GM20431 (cell line): ENCODE results near the gene CA5A.
"Not testable (repeated sequence)": the region's sequence is repeated elsewhere in the genome, so short reads cannot be mapped to it uniquely, and the experiment has no call there.

ENCODE experiments used
- in situ Hi-C: fragments of 300-500 bp; cut with MseI, MboI; formaldehyde crosslinking; loops from one replicate; pipeline ENCODE4 v1.15.0; 2020; ENCODE audit warnings: low sequenced_read_pairs; ENCODE audit not compliant: unreplicated experiment

Gene CA5A

DNA sequence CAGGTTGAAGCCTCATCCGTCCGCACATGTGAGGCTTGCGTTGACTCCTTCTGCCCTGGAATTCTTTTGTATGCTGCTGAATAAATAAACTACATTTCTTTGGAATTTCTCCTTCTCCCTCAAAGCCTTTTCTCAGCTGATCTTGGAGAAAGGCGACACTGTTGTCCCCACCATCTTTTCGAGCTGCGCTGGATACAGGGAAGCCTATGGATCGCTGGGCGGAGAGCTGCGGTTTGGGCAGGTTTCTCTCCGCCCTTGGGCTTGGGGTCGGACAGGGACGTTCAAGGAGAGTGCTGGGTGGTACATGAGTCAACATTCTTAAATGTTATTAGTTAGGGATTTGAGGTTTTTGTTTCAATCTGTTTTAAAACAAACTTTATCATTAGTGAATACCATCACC is 35.8 kb downstream of the CA5A start:
- in situ Hi-C loops: not testable (repeated sequence)

DNA sequence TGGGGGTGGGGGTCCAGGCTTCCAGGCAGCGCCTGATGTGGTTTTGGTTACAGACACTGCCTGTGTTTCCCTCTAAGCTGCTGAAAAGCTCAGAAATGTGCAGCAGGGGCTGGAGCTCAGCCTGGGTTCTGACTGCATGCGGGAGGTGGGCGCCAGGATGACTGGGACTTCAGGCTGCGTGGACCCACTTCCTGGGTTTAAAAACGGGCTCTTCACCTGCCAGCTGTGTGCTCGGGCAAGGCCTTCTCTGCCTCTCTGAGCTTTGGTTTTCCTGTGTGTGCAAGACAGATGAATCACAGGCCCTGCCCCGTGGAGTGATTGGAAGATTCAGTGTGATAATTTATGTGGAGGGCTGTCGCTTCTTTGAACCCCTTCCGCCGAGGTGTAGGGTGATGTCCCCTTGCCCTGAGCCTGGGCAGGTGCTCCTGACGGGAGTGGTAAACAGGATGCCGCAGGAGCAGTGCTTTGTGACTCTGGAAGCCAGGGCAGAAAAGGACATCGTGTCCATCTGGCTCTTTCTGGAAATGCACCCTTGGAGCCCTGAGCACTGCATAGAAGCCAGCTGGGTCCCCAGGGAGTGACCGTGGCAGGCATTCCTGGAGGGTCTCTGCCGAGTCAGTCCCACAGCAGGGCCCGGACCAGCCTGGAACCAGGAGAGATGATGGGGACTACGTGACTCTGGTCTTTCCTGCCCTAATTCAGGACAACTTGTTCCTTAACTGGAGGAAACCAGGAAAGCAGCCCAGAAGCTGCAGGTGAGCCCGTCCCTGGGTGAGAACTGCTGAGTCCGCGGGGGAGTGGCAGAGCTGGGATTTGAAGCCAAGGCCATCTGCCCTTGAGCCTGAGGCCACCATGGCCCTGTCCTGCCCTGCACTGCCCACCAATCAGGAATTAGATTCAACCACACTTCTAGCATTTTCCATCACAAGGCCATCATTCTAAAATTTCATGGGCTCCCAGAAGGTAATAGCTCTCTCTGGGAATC is 38.5 kb downstream of the CA5A start:
- in situ Hi-C loops: no loop called here

DNA sequence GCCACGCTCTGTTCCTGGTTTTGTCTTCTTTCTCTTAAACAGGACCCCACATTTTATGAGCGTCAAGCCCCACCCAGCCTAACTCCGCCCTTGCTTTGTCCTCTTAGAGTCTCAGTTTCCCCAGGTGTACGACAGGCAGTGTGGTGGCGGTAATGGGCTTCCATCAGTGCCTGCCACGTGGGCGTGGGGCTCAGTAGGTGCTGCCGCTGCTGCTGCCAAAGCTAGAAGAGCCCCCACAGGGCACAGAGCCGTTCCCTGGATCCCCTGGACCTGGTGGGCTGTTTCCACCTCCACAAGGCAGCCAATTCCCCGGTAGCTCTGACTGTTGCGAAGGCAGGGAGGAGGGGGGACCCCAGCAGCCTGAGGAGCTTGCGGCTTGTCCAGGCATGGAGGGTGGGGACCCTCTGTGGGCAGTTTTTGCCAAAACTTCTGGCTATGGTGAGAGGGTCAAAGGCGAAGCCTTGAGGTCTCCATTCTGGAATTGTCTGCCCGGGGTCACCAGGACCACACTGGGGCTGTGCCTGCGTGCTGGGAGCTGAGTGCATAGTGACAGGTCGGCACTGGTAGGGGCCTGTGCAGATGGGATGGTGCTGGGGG is 39.3 kb downstream of the CA5A start:
- in situ Hi-C loops: not testable (repeated sequence)

DNA sequence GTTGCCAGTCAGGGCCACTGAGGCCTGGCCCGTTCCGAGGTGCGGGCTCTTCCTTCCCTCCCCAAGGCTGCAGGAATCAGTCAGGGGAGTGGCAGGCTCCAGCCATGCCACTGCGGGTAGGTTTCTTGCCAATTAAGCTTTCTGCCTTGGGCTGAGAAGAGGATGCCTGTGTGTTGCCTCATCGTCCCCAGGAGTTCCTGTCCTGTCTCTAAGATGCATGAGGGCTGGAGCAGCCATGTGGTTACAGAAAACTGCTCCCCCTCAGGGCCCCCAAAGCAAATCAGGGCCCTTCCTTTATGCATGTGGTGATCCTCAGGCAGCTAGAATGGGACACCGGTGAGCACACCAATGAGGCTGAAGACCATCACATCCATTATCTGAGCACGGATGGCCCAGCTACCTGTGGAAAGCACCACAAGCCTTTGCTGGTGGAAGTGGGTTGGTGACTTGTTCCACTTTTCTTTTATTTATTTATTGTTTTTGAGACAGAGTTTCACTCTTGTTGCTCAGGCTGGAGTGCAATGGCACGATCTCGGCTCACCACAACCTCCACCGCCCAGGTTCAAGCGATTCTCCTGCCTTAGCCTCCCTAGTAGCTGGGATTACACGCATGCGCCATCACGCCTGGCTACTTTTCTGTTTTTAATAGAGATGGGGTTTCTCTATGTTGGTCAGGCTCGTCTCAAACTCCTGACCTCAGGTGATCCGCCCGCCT is 40.0 kb downstream of the CA5A start:
- in situ Hi-C loops: not testable (repeated sequence)

DNA sequence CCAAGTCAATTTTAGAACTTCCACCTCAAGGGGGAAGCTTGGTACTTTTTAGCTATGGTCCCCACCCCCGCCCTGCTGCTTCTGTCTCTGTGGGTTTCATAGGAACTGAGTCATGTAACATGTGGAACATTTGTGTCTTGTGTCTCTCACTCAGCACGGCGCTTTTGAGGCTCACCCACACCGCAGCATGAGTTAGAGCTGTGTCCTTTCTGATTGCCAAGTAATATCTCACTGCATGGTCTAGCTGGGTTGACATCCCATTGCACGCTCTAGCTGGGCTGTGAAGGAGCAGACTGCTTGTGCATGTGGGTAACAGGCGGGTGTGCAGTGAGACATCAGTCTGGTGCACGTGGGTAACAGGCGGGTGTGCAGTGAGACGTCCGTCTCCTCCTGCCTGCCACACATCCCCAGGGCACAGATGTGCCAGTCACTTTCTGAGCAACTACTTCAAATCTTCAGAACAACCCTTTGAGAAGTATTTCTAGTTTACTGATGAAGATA is 40.6 kb downstream of the CA5A start:
- in situ Hi-C loops: no loop called here

DNA sequence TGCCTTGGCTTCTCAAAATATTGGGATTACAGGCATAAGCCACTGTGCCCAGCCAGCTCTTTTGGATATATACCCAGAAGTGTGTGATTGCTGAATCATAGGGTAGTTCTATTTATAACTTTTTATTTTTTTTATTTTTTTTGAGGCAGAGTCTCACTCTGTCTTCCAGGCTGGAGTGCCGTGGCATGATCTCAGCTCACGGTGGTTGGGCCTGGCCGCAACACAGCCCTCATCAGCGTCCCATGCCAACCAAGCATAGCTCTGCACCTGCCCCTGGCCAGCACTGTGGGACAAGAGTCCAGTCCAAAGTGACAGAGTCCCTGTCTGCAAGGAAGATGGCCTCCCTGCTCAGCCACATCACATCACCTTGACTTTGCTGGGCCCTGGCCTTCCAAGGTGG is 42.3 kb downstream of the CA5A start:
- in situ Hi-C loops: not testable (repeated sequence)

DNA sequence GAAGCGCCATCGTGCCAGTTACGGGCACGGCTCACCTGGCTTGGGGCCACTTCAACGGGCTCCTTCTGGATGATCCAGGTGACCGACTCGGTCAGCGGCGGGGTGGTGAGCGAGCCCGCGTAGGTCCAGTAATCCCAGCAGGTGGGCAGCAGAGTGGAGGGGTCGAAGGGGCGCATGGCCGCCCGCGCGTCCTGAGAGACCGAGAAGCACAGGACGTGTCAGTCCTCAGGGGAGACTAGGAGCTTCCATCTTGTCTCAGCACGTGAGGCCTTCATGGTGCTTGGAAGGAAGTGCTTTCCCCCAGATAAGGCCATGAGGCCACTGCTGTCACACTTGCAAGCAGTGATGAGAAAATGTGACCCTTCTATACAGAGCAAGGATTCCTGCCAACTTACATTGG is 44.6 kb downstream of the CA5A start:
- in situ Hi-C loops: no loop called here

DNA sequence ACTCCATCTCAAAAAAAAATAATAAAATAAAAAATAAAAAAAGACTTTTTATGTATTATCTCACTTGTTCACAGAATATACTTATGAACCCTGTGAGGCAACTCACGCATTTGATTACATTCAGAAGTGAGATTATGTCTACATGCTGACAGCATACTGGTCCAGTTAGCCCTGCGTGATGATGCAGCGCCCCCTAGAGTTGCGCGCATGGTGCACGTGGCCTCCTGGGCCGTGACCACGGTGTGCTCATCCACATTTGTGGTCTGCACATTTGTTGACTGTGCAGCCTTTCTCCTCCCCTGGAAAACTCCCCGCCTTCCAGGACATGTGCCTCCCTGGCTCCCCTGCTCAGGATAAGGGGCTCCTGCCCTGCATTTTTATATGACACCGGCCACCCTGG is 46.6 kb downstream of the CA5A start:
- in situ Hi-C loops: not testable (repeated sequence)

DNA sequence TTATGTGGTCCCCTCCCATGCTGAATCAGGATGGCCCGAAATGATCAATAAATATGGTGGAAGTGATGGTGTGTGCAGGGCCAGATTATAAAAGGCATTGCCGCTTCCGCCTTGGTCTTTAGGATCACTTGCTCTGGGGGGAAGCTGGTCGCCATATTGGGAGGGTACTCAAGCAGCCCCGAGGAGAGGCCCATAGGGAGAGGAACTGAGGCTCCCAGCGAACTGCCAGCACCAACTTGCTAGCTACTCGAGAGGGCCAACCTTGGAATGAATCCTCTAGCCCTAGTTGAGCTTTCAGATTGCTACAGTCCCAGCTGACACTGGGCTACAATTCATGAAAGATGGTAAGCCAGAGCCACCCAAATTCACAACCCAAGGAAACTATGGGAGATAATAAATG is 48.0 kb downstream of the CA5A start:
- in situ Hi-C loops: not testable (repeated sequence)

DNA sequence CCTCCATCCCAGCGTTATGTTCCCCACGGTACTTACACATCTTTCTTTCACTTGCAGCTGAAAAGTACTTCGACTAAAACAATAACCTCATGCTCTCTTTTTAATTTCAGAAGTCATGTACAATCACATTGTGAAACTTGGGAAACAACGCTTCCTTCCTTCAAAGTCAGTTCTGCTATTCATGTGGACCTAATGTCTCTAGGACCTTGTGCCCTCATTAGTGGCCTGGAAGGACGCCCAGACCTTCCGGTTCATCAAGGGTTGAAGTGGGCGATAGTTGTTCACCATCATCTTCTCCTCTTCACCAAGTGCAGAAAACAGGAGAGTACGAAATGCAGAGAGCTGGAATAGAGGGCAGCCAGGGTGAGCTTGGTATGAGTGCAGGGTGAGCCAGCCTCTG is 48.4 kb downstream of the CA5A start:
- in situ Hi-C loops: not testable (repeated sequence)

DNA sequence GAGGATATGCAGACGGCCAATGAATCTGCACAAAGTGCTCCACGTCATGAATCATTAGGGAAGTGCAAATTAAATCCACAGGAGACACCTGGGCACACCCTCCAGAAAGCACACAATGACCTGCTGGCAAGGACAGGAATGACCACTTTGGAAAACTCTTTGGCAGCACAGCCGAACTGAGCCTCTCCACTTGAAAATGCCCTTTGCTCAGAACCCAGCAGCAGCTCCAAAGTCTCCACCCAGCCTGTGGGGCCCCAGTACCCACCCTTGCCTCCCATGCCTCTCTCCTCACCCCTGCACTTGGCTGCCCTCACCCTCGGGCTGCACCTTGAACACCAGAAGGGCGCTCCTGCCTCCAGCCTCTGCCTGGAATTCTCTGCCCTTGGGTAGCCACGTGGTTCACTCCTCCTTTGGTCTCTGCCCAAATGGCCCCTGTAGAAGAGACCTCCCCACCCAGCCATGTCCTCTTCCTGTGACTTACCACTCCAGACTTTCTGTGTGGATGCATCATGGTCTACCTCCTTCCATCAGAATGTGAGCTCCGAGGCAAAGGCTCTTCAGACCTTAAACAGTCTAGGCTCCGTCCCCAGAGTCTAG is 50.9 kb downstream of the CA5A start:
- in situ Hi-C loops: not testable (repeated sequence)

DNA sequence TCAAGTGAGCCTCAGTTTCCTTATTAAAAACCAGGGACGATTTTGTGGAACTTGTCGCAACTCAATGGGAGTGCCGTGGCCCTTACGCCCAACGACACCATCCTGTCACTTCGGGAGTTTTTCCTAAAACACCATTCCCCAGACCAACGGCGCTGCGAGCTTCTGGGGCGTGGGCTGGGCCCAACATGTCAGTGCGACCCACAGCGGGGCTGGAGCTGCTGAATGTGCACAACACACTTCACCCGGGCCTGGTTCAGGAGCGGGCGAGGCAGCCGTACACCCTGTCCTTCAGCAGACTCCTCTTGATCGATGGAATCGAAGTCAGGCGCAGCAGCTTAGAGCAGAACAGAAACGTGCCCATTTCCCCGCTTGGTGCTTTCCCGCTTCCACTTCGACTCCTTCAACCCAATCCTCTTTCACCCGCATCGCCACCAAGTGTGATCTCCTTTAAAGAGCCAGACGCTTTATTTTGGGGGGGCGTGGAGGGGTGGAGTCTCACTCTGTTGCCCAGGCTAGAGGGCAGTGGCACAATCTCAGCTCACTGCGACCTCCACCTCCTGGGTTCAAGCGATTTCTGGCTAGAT is 53.8 kb downstream of the CA5A start:
- in situ Hi-C loops: no loop called here

DNA sequence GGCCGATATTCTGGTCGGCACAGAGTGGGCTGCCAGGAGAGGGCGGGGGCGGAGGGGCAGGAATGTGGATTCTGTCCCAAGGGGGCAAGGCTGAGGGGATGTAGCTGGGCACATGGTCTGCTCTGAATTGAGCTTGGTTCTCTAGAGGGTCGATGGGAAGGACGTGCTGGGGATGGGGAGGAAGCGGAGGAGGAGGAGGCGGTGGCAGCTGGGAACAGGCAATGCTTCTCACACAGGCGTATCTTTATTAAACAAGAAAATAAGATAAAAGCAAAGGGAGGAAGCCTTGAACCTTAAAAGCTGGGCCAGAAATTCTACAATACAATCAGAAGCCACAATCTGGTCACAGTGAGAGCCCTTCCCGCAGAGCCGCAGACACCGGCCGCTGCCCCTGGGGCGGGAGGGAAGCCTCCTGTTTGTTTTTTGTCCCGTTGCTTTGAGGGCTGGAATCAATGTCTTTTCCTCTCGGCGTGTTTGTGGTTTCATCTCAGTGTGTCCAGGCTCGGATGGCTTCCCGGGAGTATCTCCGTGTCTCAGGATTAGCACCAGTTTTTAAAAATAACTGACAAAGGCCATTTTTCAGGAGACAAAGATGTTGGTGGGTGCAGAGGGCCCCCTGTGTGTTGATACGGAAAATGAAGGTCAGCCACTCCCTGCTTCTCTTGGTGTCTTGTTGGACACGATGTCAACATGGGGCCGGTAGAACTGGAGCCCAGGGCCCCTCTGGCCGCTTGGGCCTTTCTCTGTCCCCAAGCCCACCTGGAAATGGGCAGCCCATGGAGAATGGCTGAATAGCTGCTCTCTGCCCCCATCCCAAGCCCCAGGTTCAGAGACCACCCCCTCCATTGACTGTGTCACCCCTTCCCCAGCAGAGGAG is 54.8 kb downstream of the CA5A start:
- in situ Hi-C loops: no loop called here

DNA sequence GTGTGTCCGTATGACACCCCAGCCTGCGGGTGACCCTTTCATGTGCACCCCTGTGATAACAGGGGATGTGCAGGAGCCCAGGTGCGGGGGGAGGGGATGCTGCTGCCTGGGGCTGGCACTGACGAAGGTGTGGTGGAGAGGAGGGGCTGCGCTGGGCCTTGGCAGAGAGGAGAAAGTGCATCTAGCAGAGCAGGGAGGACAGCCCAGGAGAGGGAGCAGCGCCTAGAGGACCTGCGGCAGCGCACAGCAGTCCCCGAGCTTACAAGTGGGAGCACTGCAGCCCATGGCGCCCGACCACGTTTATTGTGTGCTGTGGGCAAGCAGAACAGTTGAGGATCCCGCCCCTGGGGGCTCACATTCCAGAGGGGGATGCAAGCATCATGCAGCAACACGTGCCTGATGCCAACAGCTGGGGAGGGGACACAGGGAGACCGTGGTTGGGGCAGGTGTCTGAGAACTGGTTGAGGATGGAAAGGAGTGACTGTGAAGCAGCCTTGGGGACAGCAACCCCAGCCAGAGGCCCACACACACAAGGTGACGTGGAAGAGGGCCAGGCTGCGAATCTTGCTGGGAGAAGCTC is 56.1 kb downstream of the CA5A start:
- in situ Hi-C loops: no loop called here

DNA sequence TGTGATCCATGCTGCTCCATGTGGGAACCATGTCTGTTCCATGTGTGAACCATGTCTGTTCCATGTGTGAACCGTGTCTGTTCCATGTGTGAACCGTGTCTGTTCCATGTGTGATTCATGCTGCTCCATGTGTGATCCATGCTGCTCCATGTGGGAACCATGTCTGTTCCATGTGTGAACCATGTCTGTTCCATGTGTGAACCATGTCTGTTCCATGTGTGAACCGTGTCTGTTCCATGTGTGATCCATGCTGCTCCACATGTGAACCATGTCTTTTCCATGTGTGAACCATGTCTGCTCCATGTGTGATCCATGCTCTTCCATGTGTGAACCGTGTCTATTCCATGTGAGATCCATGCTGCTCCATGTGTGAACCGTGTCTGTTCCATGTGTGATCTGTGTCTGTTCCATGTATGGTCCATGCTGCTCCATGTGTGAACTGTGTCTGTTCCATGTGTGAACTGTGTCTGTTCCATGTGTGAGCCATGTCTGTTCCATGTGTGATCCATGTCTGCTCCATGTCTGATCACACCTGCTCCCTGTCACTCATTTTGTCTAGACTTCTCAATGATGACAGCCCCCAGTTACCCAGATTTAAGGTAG is 56.8 kb downstream of the CA5A start:
- in situ Hi-C loops: not testable (repeated sequence)

DNA sequence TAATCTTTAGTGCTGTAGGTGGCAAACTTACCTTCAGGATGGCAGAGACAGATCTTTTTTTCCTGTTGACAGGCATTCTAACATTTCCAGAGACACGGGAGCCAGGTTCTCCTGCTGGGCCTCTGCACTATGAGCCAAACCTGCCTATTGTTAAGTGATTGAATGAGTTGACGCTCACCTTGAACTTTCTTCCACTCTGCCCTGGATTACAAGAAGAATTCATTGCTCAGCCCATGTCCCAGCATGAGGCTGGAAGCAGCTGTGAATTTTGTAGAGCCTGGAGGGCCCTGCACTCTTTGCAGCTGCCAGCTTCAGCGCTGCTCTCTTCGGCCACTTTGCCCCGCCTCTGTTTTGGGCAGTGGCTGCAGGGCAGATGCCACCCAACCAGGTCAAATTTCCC is 57.6 kb downstream of the CA5A start:
- in situ Hi-C loops: no loop called here

DNA sequence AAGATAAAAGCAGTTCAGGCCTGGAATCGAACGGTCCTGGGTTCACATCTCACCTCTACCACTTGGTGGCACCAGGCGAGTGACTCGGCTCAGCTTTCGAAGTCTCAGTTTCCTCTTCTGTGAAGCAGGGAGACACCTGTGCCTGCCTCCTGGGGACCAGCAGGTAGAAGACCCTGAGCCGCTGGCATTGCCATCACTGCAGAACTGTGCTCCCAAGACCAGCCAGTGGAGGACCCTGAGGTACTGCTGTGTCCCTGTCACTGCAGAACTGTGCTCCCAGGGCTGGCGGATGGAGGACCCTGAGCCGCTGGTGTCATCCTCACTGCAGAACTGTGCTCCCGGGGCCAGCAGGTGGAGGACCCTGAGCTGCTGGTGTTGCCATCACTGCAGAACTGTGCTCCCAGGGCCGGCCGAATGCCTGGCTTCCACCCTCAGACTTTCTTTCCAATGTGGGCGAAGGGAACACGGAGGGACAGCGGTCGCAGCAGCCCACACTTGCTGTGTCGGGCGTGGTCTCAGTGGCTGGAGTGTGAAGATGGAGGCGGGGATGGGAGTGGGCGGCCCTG is 58.3 kb downstream of the CA5A start:
- in situ Hi-C loops: no loop called here
